Activated CD4-positive, alpha-beta T cell treated with anti-CD3 and anti-CD28 coated beads for 24 hours (primary cell): ENCODE measurements around the gene PRMT2.
"Not testable (repeated sequence)": the region's sequence is repeated elsewhere in the genome, so short reads cannot be mapped to it uniquely, and the experiment has no call there.

Experiments used
- DNase-seq, 2 donors: peaks; one replicate each; pipeline ENCODE4 v3.0.0-alpha.2; 2020; ENCODE audit warnings: low read depth in 2 of 2

The PRMT2 gene

GRCh38 chr21:46617267-46618051 is 18.0 kb upstream of the PRMT2 start:
- no peak for DNase-seq

- DNase-seq = no peak
Observed at GRCh38 chr21:46618738-46619379, 16.6 kb upstream of the PRMT2 start.

- DNase-seq = no peak
Observed at GRCh38 chr21:46619846-46620245, 15.6 kb upstream of the PRMT2 start.

- no peak for DNase-seq
Observed at GRCh38 chr21:46620846-46621245, 14.6 kb upstream of the PRMT2 start.

- no peak for DNase-seq
Observed at GRCh38 chr21:46621457-46622182, 13.9 kb upstream of the PRMT2 start.

- no peak for DNase-seq
Observed at GRCh38 chr21:46622226-46622625, 13.2 kb upstream of the PRMT2 start.

GRCh38 chr21:46624050-46624449 is 11.4 kb upstream of the PRMT2 start:
- DNase-seq = no peak

GRCh38 chr21:46625759-46626158 is 9.7 kb upstream of the PRMT2 start:
- DNase-seq = no peak

- no peak for DNase-seq
Observed at GRCh38 chr21:46626536-46626935, 8.9 kb upstream of the PRMT2 start.

GRCh38 chr21:46626975-46627501 is 8.4 kb upstream of the PRMT2 start:
- no peak for DNase-seq

- DNase-seq = no peak
Observed at GRCh38 chr21:46627726-46628125, 7.7 kb upstream of the PRMT2 start.

GRCh38 chr21:46628868-46629267 is 6.6 kb upstream of the PRMT2 start:
- DNase-seq = no peak

- DNase-seq = not testable (repeated sequence)
Observed at GRCh38 chr21:46630915-46631314, 4.6 kb upstream of the PRMT2 start.

GRCh38 chr21:46633566-46633965 is 1.9 kb upstream of the PRMT2 start:
- DNase-seq = no peak

- DNase-seq = no peak
Observed at GRCh38 chr21:46634427-46634826, 1.0 kb upstream of the PRMT2 start.

- no peak for DNase-seq
Observed at GRCh38 chr21:46634966-46635323, 529 bp upstream of the PRMT2 start.

GRCh38 chr21:46636181-46636512 is 673 bp downstream of the PRMT2 start:
- DNase-seq = no peak

GRCh38 chr21:46636550-46637285 is 1.2 kb downstream of the PRMT2 start:
- no peak for DNase-seq

- DNase-seq = no peak
Observed at GRCh38 chr21:46637952-46638746, 2.7 kb downstream of the PRMT2 start.

- no peak for DNase-seq
Observed at GRCh38 chr21:46639489-46640386, 4.3 kb downstream of the PRMT2 start.
